Fibroblast of lung (primary cell): ENCODE results near the gene ESX1. TPM values are rescaled to one million over a fixed set of nuclear protein-coding genes. Genes with fewer than 3 reads are reported as not detected.
A peak's percentile ranks its signal among the peaks of the same experiment; 100 is the strongest.

Experiments
- DNase-seq, 2 donors: peaks; one replicate each; pipeline versions ENCODE4 v3.0.0 to v3.0.0-alpha.2; 2010; ENCODE audit warnings: low read depth in 2 of 2
- H2AFZ ChIP-seq: 2 replicates; pipeline ENCODE4 v1.5.1; 2012; ENCODE audit warnings: low read length, control low read depth, inconsistent platforms
- H3K27ac ChIP-seq: 2 replicates; pipeline ENCODE4 v1.5.1; 2011; ENCODE audit warnings: low read length, control low read depth; ENCODE audit not compliant: insufficient read depth
- H3K27me3 ChIP-seq: 2 replicates; pipeline ENCODE4 v1.5.1; 2011; ENCODE audit warnings: mild to moderate bottlenecking, low read length; ENCODE audit not compliant: control insufficient read depth, insufficient read depth
- H3K36me3 ChIP-seq: 2 replicates; pipeline ENCODE4 v1.5.1; 2011; ENCODE audit warnings: low read length; ENCODE audit not compliant: control insufficient read depth, insufficient read depth
- H3K4me1 ChIP-seq: 2 replicates; pipeline ENCODE4 v1.5.1; 2011; ENCODE audit warnings: low read length; ENCODE audit not compliant: control insufficient read depth, insufficient read depth; ENCODE audit errors: extremely low read depth
- H3K4me2 ChIP-seq: 2 replicates; pipeline ENCODE4 v1.5.1; 2011; ENCODE audit warnings: low read length, control low read depth; ENCODE audit not compliant: insufficient read depth; ENCODE audit errors: extremely low read depth
- H3K4me3 ChIP-seq, 4 experiments: fragments of 200-600 bp in 1 of 4; sonication (generic) in 1 of 4; replicated peaks in 1 of 4; 2 replicates each; pipeline ENCODE4 v1.5.1; 2011 to 2016; ENCODE audit warnings: low read length in 4 of 4, low read depth in 3 of 4, mild to moderate bottlenecking in 3 of 4, control low read depth in 2 of 4, inconsistent platforms in 1 of 4, mixed read lengths in 1 of 4; ENCODE audit not compliant: insufficient read depth in 1 of 4; ENCODE audit errors: control extremely low read depth in 1 of 4
- H3K79me2 ChIP-seq: 2 replicates; pipeline ENCODE4 v1.5.1; 2012; ENCODE audit warnings: mild to moderate bottlenecking, low read length, inconsistent platforms; ENCODE audit not compliant: control insufficient read depth, insufficient read depth
- H3K9ac ChIP-seq: 2 replicates; pipeline ENCODE4 v1.5.1; 2011; ENCODE audit warnings: mild to moderate bottlenecking, low read length, control low read depth; ENCODE audit not compliant: insufficient read depth
- H3K9me3 ChIP-seq: 2 replicates; pipeline ENCODE4 v1.5.1; 2012; ENCODE audit warnings: low read depth, low read length; ENCODE audit not compliant: control insufficient read depth, insufficient read depth
- H4K20me1 ChIP-seq: 2 replicates; pipeline ENCODE4 v1.5.1; 2011; ENCODE audit warnings: low read length; ENCODE audit not compliant: control insufficient read depth, insufficient read depth; ENCODE audit errors: extremely low read depth
- CTCF ChIP-seq, 2 donors: IDR thresholded peaks in 1 of 2; conservative IDR thresholded peaks in 1 of 2; 1 replicate in 1 of 2; 2 replicates in 1 of 2; pipeline ENCODE4 v1.5.1; 2011 to 2012; ENCODE audit warnings: low read length in 2 of 2, control low read depth in 1 of 2, inconsistent platforms in 1 of 2, low read depth in 1 of 2, mild to moderate bottlenecking in 1 of 2
- EZH2 ChIP-seq: IDR thresholded peaks from 2 replicates; pipeline ENCODE4 v1.5.1; 2012; ENCODE audit warnings: low read length, control low read depth, mild to moderate bottlenecking; ENCODE audit errors: missing control alignments
- polyA plus RNA-seq, 2 donors: library from polyadenylated mRNA; depleted of rRNA in 1 of 2; stranded (reverse) in 1 of 2; unstranded in 1 of 2; fragments of >200 nt; gene quantifications; 2 replicates each; pipeline ENCODE4 v1.2.1, GENCODE V29; 2011 to 2012; ENCODE audit warnings: missing spikeins in 1 of 2
- total RNA-seq: library from RNA; depleted of rRNA; stranded (reverse); fragments of >200 nt; gene quantifications from 2 replicates; pipeline ENCODE4 v1.2.1, GENCODE V29; 2014

Gene ESX1
- total and polyA plus RNA-seq, 2 donors (not counting 1 experiment from before 2014, with no cell fraction given), result not detected

- Histone ChIP-seq H3K4me1 (no peaks in the 10 kb centered on the region), H3K4me2 (no peak overlapping the region), H3K9ac (no peak overlapping the region), H4K20me1 (no peaks in the 10 kb centered on the region), H3K27ac (no peak overlapping the region), H3K27me3 (no peaks in the 10 kb centered on the region), H3K79me2 (no peaks in the 10 kb centered on the region), H2AFZ (no peak overlapping the region), H3K9me3 (no peaks in the 10 kb centered on the region), H3K4me3 (no peak overlapping the region), H3K36me3 (no peaks in the 10 kb centered on the region)
- TF ChIP-seq CTCF (conservative IDR thresholded peaks at IDR 0.05 in 1 of 2, IDR thresholded peaks at IDR 0.05 in 1 of 2; ENCODE audit: low read depth in 1 of 2, low read length in 2 of 2), result no peak
- TF ChIP-seq EZH2, result no peak
- no peak for DNase-seq
These were observed 33.5 kb upstream of the ESX1 start for GRCh38 chrX:104288269-104288668.

- H3K79me2 ChIP-seq, result no peaks in the 10 kb centered on the region
- H3K9ac ChIP-seq, result no peak overlapping the region
- H3K4me2 ChIP-seq, result no peak overlapping the region
- no peaks in the 10 kb centered on the region for H3K36me3 ChIP-seq
- TF ChIP-seq EZH2 (no peak), CTCF (conservative IDR thresholded peaks at IDR 0.05 in 1 of 2, IDR thresholded peaks at IDR 0.05 in 1 of 2; ENCODE audit: low read depth in 1 of 2, low read length in 2 of 2) (no peak)
- no peaks in the 10 kb centered on the region for H3K9me3 ChIP-seq
- H3K27ac ChIP-seq, result no peak overlapping the region
- no peak overlapping the region for H2AFZ ChIP-seq
- no peaks in the 10 kb centered on the region for H3K4me1 ChIP-seq
- H4K20me1 ChIP-seq, result no peaks in the 10 kb centered on the region
- H3K27me3 ChIP-seq, result no peaks in the 10 kb centered on the region
- DNase-seq, result peak in 1 of 2 donors; percentile 54
- no peak overlapping the region for H3K4me3 ChIP-seq
These were observed 30.5 kb upstream of the ESX1 start for GRCh38 chrX:104285201-104285600.

GRCh38 chrX:104284507-104284906 is 29.8 kb upstream of the ESX1 start:
- Histone ChIP-seq H3K9ac (no peak overlapping the region), H3K36me3 (no peaks in the 10 kb centered on the region), H3K4me2 (no peak overlapping the region), H3K27ac (no peak overlapping the region), H3K27me3 (no peaks in the 10 kb centered on the region), H3K4me3 (no peak overlapping the region), H4K20me1 (no peaks in the 10 kb centered on the region), H3K9me3 (no peaks in the 10 kb centered on the region), H2AFZ (no peak overlapping the region), H3K79me2 (no peaks in the 10 kb centered on the region), H3K4me1 (no peaks in the 10 kb centered on the region)
- peak in 1 of 2 donors; percentile 73 for DNase-seq
- TF ChIP-seq EZH2, result no peak
